IMR-90 (cell line): Measurements from ENCODE around the gene KRTAP4-8. TPM values are rescaled to one million over a fixed set of nuclear protein-coding genes. Genes with fewer than 3 reads are reported as not detected.

ENCODE experiments used
- ATAC-seq: fragments of 200-7000 bp; cut with Tn5 transposase; 2 replicates; pipeline ENCODE4 v1.9.1; 2020; ENCODE audit warnings: low read depth, mild to moderate bottlenecking, moderate library complexity
- BruUV-seq: library from RNA; stranded (reverse); fragments of 400-500 nt; replicated peaks from 2 replicates; lab custom pipeline; 2021; lab: Mats Ljungman, UMichigan
- CTCF ChIA-PET: fragments of 300-600 bp; formaldehyde crosslinking; extraction: SDS; loops from one replicate; lab custom pipeline; 2021; ENCODE audit warnings: antibody characterized with exemption; lab: Yijun Ruan, JAX
- POLR2A ChIA-PET: fragments of 300-600 bp; sonication (Branson Sonifier 250); formaldehyde crosslinking; loops from one replicate; lab custom pipeline; 2022; ENCODE audit warnings: antibody characterized with exemption; ENCODE audit not compliant: unreplicated experiment; lab: Charles Lee
- DNase-seq: peaks from one replicate; pipeline ENCODE4 v3.0.0; 2013
- H2AFZ ChIP-seq: replicated peaks from 2 replicates; pipeline ENCODE3; 2013; ENCODE audit warnings: low read length, mild to moderate bottlenecking; ENCODE audit not compliant: poor library complexity
- H2AK5ac ChIP-seq: 2 replicates; pipeline ENCODE4 v1.6.1; 2013; ENCODE audit warnings: low read depth, low read length, inconsistent platforms
- H2AK9ac ChIP-seq: replicated peaks from 2 replicates; pipeline ENCODE3; 2013; ENCODE audit warnings: mild to moderate bottlenecking, low read depth, low read length, moderate library complexity; ENCODE audit not compliant: poor library complexity
- H2BK120ac ChIP-seq: 2 replicates; pipeline ENCODE4 v1.6.1; 2013; ENCODE audit warnings: low read depth, low read length, inconsistent platforms
- H2BK15ac ChIP-seq: 3 replicates; pipeline ENCODE4 v1.6.1; 2013; ENCODE audit warnings: low read depth, low read length, inconsistent platforms
- H2BK20ac ChIP-seq: 2 replicates; pipeline ENCODE4 v1.6.1; 2013; ENCODE audit warnings: low read depth, mild to moderate bottlenecking, inconsistent platforms, low read length, moderate library complexity
- H2BK5ac ChIP-seq: 2 replicates; pipeline ENCODE4 v1.6.1; 2013; ENCODE audit warnings: mild to moderate bottlenecking, low read depth, low read length, inconsistent platforms; ENCODE audit not compliant: poor library complexity, severe bottlenecking
- H3K14ac ChIP-seq: replicated peaks from 2 replicates; pipeline ENCODE4 v1.6.1; 2013; ENCODE audit warnings: low read depth, low read length, inconsistent platforms
- H3K18ac ChIP-seq: 2 replicates; pipeline ENCODE4 v1.6.1; 2013; ENCODE audit warnings: low read depth, low read length, control low read depth
- H3K23ac ChIP-seq: 2 replicates; pipeline ENCODE4 v1.6.1; 2013; ENCODE audit warnings: low read depth, low read length, inconsistent platforms
- H3K27ac ChIP-seq: 2 replicates; pipeline ENCODE4 v1.5.1; 2013; ENCODE audit warnings: mild to moderate bottlenecking, control low read depth, low read length; ENCODE audit not compliant: insufficient read depth
- H3K27me3 ChIP-seq: 2 replicates; pipeline ENCODE4 v1.6.1; 2013; ENCODE audit warnings: low read length; ENCODE audit not compliant: control insufficient read depth, insufficient read depth
- H3K36me3 ChIP-seq: 2 replicates; pipeline ENCODE4 v1.6.1; 2013; ENCODE audit warnings: low read length, mixed read lengths; ENCODE audit not compliant: control insufficient read depth, insufficient read depth
- H3K4ac ChIP-seq: 2 replicates; pipeline ENCODE4 v1.6.1; 2013; ENCODE audit warnings: low read depth, low read length, inconsistent platforms
- H3K4me1 ChIP-seq: 2 replicates; pipeline ENCODE4 v1.6.1; 2013; ENCODE audit warnings: low read length, mixed read lengths; ENCODE audit not compliant: control insufficient read depth, insufficient read depth
- H3K4me2 ChIP-seq: 2 replicates; pipeline ENCODE4 v1.6.1; 2013; ENCODE audit warnings: low read depth, mild to moderate bottlenecking, control low read depth, low read length, moderate library complexity
- H3K4me3 ChIP-seq: 2 replicates; pipeline ENCODE4 v1.5.1; 2013; ENCODE audit warnings: low read depth, mild to moderate bottlenecking, control low read depth, low read length, moderate library complexity; ENCODE audit not compliant: insufficient read depth
- H3K56ac ChIP-seq: 2 replicates; pipeline ENCODE4 v1.6.1; 2013; ENCODE audit warnings: low read length, inconsistent platforms; ENCODE audit not compliant: insufficient read depth; ENCODE audit errors: extremely low read depth
- H3K79me1 ChIP-seq, 2 experiments: 2 replicates each; pipeline ENCODE4 v1.6.1; 2013; ENCODE audit warnings: low read length in 2 of 2, inconsistent platforms in 1 of 2, low read depth in 1 of 2
- H3K9ac ChIP-seq: 2 replicates; pipeline ENCODE4 v1.6.1; 2013; ENCODE audit warnings: low read depth, low read length, control low read depth
- H3K9me1 ChIP-seq: 2 replicates; pipeline ENCODE4 v1.6.1; 2013; ENCODE audit warnings: low read length, inconsistent platforms; ENCODE audit not compliant: insufficient read depth
- H3K9me3 ChIP-seq: 2 replicates; pipeline ENCODE4 v1.6.1; 2013; ENCODE audit warnings: low read length; ENCODE audit not compliant: control insufficient read depth, insufficient read depth
- H4K20me1 ChIP-seq: 2 replicates; pipeline ENCODE4 v1.6.1; 2013; ENCODE audit warnings: low read length, inconsistent platforms; ENCODE audit not compliant: insufficient read depth
- H4K5ac ChIP-seq: 2 replicates; pipeline ENCODE4 v1.6.1; 2013; ENCODE audit warnings: mild to moderate bottlenecking, low read depth, low read length, control low read depth
- H4K8ac ChIP-seq, 2 experiments: 2 replicates each; pipeline ENCODE4 v1.6.1; 2013; ENCODE audit warnings: low read depth in 2 of 2, low read length in 2 of 2, control low read depth in 1 of 2, inconsistent platforms in 1 of 2
- H4K91ac ChIP-seq: 2 replicates; pipeline ENCODE4 v1.6.1; 2013; ENCODE audit warnings: low read depth, low read length, inconsistent platforms; ENCODE audit not compliant: insufficient read depth
- BHLHE40 ChIP-seq: fragments of 150-350 bp; IDR thresholded peaks from 2 replicates; pipeline ENCODE4 v1.6.1; 2016; ENCODE audit warnings: mild to moderate bottlenecking, low read depth, low read length
- CHD1 ChIP-seq: IDR thresholded peaks from 2 replicates; pipeline ENCODE4 v1.6.1; 2012; ENCODE audit warnings: low read depth, low read length, improper control_type of control experiment
- FOS ChIP-seq: fragments of 150-350 bp; IDR thresholded peaks from 2 replicates; pipeline ENCODE4 v1.6.1; 2016; ENCODE audit warnings: low read depth, low read length
- MAFK ChIP-seq: IDR thresholded peaks from 2 replicates; pipeline ENCODE4 v1.6.1; 2012; ENCODE audit warnings: low read depth, low read length, improper control_type of control experiment
- MAZ ChIP-seq: IDR thresholded peaks from 2 replicates; pipeline ENCODE4 v1.6.1; 2012; ENCODE audit warnings: low read depth, mild to moderate bottlenecking, low read length, improper control_type of control experiment, moderate library complexity, borderline replicate concordance
- MXI1 ChIP-seq: IDR thresholded peaks from 2 replicates; pipeline ENCODE4 v1.6.1; 2012; ENCODE audit warnings: low read depth, mild to moderate bottlenecking, low read length, moderate library complexity, borderline replicate concordance
- NFE2L2 ChIP-seq: fragments of 150-350 bp; IDR thresholded peaks from 2 replicates; pipeline ENCODE4 v1.6.1; 2016; ENCODE audit warnings: low read depth, mild to moderate bottlenecking, low read length
- RAD21 ChIP-seq: IDR thresholded peaks from 2 replicates; pipeline ENCODE4 v1.6.1; 2012; ENCODE audit warnings: low read length, improper control_type of control experiment
- RFX5 ChIP-seq: IDR thresholded peaks from 2 replicates; pipeline ENCODE4 v1.8.0; 2012; ENCODE audit warnings: low read depth, mild to moderate bottlenecking, low read length, moderate library complexity
- SMC3 ChIP-seq: fragments of 150-350 bp; IDR thresholded peaks from 2 replicates; pipeline ENCODE4 v1.6.1; 2016; ENCODE audit warnings: low read depth, mild to moderate bottlenecking, antibody characterized with exemption, low read length, moderate library complexity
- WGBS, 2 experiments: methylation state at CpG; one replicate each; pipeline versions ENCODE4 v1.1.5 to v1.1.7; 2013; ENCODE audit warnings: missing lambda C conversion rate in 2 of 2; ENCODE audit not compliant: insufficient read length in 1 of 2; ENCODE audit errors: extremely low coverage in 2 of 2; 5-methylcytosine and 5-hydroxymethylcytosine counted together
- dilution Hi-C: fragments of 300-500 bp; cut with HindIII; formaldehyde crosslinking; loops from one replicate; pipeline ENCODE4 v1.14.3; 2018; ENCODE audit warnings: low sequenced_read_pairs; ENCODE audit not compliant: unreplicated experiment
- in situ Hi-C: fragments of 300-500 bp; cut with MboI; formaldehyde crosslinking; loops from 3 replicates; pipeline ENCODE4 v1.14.3; 2019; ENCODE audit warnings: low sequenced_read_pairs, inconsistent platforms, mixed read lengths
- intact Hi-C: fragments of 100-400 bp; cut with micrococcal nuclease; formaldehyde crosslinking; loops from 2 replicates; pipeline ENCODE4 v1.10.0; 2022
- polyA plus RNA-seq, 3 experiments: library from polyadenylated mRNA; depleted of rRNA; stranded (reverse); fragments of >200 nt; gene quantifications; 2 replicates each; pipeline ENCODE4 v1.2.3, GENCODE V29; 2012; ENCODE audit warnings: low replicate concordance in 1 of 3
- total RNA-seq: library from RNA; depleted of rRNA; stranded (reverse); fragments of >200 nt; gene quantifications from 2 replicates; pipeline ENCODE4 v1.2.3, GENCODE V29; 2012
- TF ChIP-seq, protein P1 (sequence below): conservative IDR thresholded peaks from 2 replicates; pipeline ENCODE4 v1.5.1; 2012; ENCODE audit warnings: mild to moderate bottlenecking, low read depth, low read length, improper control_type of control experiment
- TF ChIP-seq, protein P2 (sequence below): fragments of 150-350 bp; IDR thresholded peaks from 2 replicates; pipeline ENCODE4 v1.6.1; 2017; ENCODE audit warnings: mild to moderate bottlenecking, antibody characterized with exemption, low read length, low read depth

KRTAP4-8 gene
- total and polyA plus RNA-seq, 2 of the 4 experiments (the other 2 are of a cell fraction) = not detected

DNA sequence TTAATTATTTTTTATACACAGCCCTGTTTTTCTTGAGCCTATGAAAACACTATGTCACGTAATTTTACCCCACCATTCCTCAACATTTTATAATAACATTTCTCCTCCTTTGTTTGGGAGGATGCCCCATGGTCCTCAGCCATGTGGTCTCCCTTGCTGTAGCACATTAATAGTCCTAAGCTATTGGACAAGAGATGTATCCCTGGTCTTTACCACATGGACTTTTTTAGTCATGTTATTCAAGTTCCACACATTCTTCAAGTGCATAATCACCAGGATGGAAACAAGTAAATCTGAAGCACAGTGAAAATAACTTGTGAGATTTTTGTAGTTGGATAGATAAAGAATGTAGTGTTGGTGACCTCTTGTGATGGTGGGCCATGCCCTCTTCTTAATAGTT lies 36.0 kb downstream of the KRTAP4-8 start:
- H3K9me3 ChIP-seq = no peaks in the 10 kb centered on the region
- peak overlapping the region; percentile 95 to 99 for H4K8ac ChIP-seq
- peak overlapping the region; percentile 95; the same call in 1 of the 2 replicates for H4K5ac ChIP-seq
- no peak overlapping the region for H3K4me2 ChIP-seq
- H3K36me3 ChIP-seq = no peaks in the 10 kb centered on the region
- H2AFZ ChIP-seq = no peak overlapping the region
- peak; percentile 97 for DNase-seq
- TF ChIP-seq RAD21 (peak; percentile 31), NFE2L2 (no peak), RFX5 (no peak), FOS (peak; percentile 34; the same call in 1 of the 2 replicates), MXI1 (peak; percentile 31; the same call in 1 of the 2 replicates), MAFK (no peak), CHD1 (no peak), BHLHE40 (no peak), MAZ (no peak), SMC3 (no peak)
- TF ChIP-seq, protein P1, sequence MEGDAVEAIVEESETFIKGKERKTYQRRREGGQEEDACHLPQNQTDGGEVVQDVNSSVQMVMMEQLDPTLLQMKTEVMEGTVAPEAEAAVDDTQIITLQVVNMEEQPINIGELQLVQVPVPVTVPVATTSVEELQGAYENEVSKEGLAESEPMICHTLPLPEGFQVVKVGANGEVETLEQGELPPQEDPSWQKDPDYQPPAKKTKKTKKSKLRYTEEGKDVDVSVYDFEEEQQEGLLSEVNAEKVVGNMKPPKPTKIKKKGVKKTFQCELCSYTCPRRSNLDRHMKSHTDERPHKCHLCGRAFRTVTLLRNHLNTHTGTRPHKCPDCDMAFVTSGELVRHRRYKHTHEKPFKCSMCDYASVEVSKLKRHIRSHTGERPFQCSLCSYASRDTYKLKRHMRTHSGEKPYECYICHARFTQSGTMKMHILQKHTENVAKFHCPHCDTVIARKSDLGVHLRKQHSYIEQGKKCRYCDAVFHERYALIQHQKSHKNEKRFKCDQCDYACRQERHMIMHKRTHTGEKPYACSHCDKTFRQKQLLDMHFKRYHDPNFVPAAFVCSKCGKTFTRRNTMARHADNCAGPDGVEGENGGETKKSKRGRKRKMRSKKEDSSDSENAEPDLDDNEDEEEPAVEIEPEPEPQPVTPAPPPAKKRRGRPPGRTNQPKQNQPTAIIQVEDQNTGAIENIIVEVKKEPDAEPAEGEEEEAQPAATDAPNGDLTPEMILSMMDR = 0 out of 2 replicates have a peak, but pooled peaks have one; percentile 10
- TF ChIP-seq, protein P2, sequence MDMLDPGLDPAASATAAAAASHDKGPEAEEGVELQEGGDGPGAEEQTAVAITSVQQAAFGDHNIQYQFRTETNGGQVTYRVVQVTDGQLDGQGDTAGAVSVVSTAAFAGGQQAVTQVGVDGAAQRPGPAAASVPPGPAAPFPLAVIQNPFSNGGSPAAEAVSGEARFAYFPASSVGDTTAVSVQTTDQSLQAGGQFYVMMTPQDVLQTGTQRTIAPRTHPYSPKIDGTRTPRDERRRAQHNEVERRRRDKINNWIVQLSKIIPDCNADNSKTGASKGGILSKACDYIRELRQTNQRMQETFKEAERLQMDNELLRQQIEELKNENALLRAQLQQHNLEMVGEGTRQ = peak; percentile 72; the same call in 1 of the 2 replicates
- H2BK20ac ChIP-seq = peak overlapping the region; percentile 100
- peak overlapping the region; percentile 87 for H3K27ac ChIP-seq
- H3K9me1 ChIP-seq = peaks cover 5% of the 10 kb centered on the region; the same call in 1 of the 2 replicates
- BruUV-seq = no TSS peak
- H3K4ac ChIP-seq = peak overlapping the region; percentile 98
- peak; percentile 70 for ATAC-seq
- intact Hi-C loops (loop anchor here (2.0 to 5.0 kb wide), 5 partner anchors 153 to 585 kb away; no protein-coding TSS in a partner anchor), dilution Hi-C loops (no loop called here), in situ Hi-C loops (no loop called here)
- H2AK5ac ChIP-seq = no peak overlapping the region; the same call in 1 of the 2 replicates
- peak overlapping the region; percentile 97 for H3K56ac ChIP-seq
- H3K4me1 ChIP-seq = peaks cover 20% of the 10 kb centered on the region
- peak overlapping the region; percentile 99 for H3K23ac ChIP-seq
- peak overlapping the region; percentile 98 for H4K91ac ChIP-seq
- ChIA-PET CTCF (no interaction called here), POLR2A (interaction anchor here (3.0 kb wide), 1 partner anchor 152 kb away, joined by 12 read pairs; no protein-coding TSS in a partner anchor)
- H2BK5ac ChIP-seq = peak overlapping the region; percentile 98
- H3K4me3 ChIP-seq = no peak overlapping the region
- H2BK120ac ChIP-seq = peak overlapping the region; percentile 99
- H2BK15ac ChIP-seq = peak overlapping the region; percentile 94
- no peak overlapping the region for H2AK9ac ChIP-seq
- no peak overlapping the region for H3K9ac ChIP-seq
- peak overlapping the region; percentile 97 for H3K18ac ChIP-seq
- no peaks in the 10 kb centered on the region for H4K20me1 ChIP-seq
- H3K79me1 ChIP-seq = no peaks in the 10 kb centered on the region
- no peaks in the 10 kb centered on the region for H3K27me3 ChIP-seq
- peak overlapping the region; percentile 97 for H3K14ac ChIP-seq
- 100% methylated on average over 1 of the region's 1 CpG; no CpG with 5 or more reads in 1 of the 2 experiments for WGBS, 2 experiments
